ENCODE measurements around the gene FRS3.

DNA sequence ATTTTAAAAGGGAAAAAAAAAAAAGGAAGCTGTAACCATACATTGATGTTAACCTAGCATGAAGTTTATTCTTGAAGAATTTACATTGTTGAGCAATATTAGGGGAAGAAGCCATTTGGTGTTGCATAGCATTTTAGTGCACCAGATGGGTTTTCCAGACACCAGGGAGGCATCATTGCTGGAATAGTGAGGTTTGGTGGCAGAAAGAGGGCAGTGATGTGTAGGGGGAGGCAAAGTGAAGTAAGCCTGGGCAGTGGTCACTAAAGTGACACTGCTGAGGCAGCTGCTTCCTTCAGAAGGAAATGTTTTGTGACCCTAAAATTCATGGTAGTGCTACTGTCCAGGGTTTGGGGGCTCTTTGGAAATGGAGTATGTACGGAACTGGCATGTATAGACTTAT is 10.3 kb upstream of the FRS3 start:
- TF ChIP-seq, protein P1, sequence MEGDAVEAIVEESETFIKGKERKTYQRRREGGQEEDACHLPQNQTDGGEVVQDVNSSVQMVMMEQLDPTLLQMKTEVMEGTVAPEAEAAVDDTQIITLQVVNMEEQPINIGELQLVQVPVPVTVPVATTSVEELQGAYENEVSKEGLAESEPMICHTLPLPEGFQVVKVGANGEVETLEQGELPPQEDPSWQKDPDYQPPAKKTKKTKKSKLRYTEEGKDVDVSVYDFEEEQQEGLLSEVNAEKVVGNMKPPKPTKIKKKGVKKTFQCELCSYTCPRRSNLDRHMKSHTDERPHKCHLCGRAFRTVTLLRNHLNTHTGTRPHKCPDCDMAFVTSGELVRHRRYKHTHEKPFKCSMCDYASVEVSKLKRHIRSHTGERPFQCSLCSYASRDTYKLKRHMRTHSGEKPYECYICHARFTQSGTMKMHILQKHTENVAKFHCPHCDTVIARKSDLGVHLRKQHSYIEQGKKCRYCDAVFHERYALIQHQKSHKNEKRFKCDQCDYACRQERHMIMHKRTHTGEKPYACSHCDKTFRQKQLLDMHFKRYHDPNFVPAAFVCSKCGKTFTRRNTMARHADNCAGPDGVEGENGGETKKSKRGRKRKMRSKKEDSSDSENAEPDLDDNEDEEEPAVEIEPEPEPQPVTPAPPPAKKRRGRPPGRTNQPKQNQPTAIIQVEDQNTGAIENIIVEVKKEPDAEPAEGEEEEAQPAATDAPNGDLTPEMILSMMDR (conservative IDR thresholded peaks at IDR 0.05; ENCODE audit: low read length) = no peak
- no peak for TF ChIP-seq EZH2phosphoT487 (IDR thresholded peaks at IDR 0.05; ENCODE audit: borderline replicate concordance)
